IMR-90 (cell line): ENCODE measurements around the gene BTBD2.

Experiments used
- CTCF ChIP-seq: conservative IDR thresholded peaks from 2 replicates; pipeline ENCODE4 v1.5.1; 2012; ENCODE audit warnings: mild to moderate bottlenecking, low read depth, low read length, improper control_type of control experiment
- MAFK ChIP-seq: IDR thresholded peaks from 2 replicates; pipeline ENCODE4 v1.6.1; 2012; ENCODE audit warnings: low read depth, low read length, improper control_type of control experiment
- MAZ ChIP-seq: IDR thresholded peaks from 2 replicates; pipeline ENCODE4 v1.6.1; 2012; ENCODE audit warnings: low read depth, mild to moderate bottlenecking, low read length, improper control_type of control experiment, moderate library complexity, borderline replicate concordance
- POLR2A ChIP-seq: IDR thresholded peaks from 2 replicates; pipeline ENCODE4 v1.6.1; 2012; ENCODE audit warnings: mild to moderate bottlenecking, low read depth, low read length

- TF ChIP-seq POLR2A (no peak), CTCF (no peak), MAZ (no peak), MAFK (no peak)
These were observed 34.7 kb downstream of the BTBD2 start for GRCh38 chr19:1980809-1981181.
